Measurements from ENCODE around the gene HMGCLL1. TPM values are rescaled to one million over a fixed set of nuclear protein-coding genes. Genes with fewer than 3 reads are reported as not detected.

HMGCLL1 gene
- total RNA-seq, 1 donor from 2014 or later = 4.3 TPM

DNA sequence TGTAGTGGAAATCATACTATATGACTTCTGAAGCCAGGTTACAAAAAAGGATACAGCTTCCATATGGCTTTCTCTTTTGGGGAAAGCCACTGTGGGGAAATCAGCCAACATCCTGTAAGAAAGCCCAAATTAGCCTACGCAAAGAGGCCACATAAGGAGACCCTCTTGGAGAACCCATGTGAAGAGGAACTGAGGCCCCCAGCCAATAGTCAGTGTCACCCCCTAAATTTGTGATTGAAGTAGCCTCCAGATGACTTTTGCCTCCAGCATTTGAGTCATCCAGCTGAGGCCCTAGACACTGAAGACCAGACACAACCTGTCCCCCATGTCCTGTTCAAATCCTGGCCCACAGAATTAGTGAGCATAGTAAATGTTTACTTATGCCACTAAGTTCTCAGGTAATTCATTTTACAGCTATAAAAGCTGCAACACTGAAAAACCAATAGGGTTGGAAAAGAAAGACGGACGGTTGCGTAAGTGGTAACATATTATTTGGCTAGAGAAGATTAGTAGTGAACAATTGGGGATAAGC is 60.4 kb downstream of the HMGCLL1 start:
- no peaks in the 10 kb centered on the region for H3K27me3 ChIP-seq (ENCODE audit: low read depth)
- intact Hi-C loops (cut with DNase I) = no loop called here
- DNase-seq (no peak), ATAC-seq (no peak)
- no peaks in the 10 kb centered on the region for H3K4me1 ChIP-seq
- TF ChIP-seq, protein P1, sequence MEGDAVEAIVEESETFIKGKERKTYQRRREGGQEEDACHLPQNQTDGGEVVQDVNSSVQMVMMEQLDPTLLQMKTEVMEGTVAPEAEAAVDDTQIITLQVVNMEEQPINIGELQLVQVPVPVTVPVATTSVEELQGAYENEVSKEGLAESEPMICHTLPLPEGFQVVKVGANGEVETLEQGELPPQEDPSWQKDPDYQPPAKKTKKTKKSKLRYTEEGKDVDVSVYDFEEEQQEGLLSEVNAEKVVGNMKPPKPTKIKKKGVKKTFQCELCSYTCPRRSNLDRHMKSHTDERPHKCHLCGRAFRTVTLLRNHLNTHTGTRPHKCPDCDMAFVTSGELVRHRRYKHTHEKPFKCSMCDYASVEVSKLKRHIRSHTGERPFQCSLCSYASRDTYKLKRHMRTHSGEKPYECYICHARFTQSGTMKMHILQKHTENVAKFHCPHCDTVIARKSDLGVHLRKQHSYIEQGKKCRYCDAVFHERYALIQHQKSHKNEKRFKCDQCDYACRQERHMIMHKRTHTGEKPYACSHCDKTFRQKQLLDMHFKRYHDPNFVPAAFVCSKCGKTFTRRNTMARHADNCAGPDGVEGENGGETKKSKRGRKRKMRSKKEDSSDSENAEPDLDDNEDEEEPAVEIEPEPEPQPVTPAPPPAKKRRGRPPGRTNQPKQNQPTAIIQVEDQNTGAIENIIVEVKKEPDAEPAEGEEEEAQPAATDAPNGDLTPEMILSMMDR (IDR thresholded peaks at IDR 0.05) = no peak
- no peaks in the 10 kb centered on the region for H3K36me3 ChIP-seq
- no peaks in the 10 kb centered on the region for H3K9me3 ChIP-seq
- H3K27ac ChIP-seq = no peak overlapping the region
- H3K4me3 ChIP-seq = no peak overlapping the region

- Histone ChIP-seq H3K4me3 (no peak overlapping the region), H3K36me3 (no peaks in the 10 kb centered on the region), H3K27ac (no peak overlapping the region), H3K27me3 (ENCODE audit: low read depth) (no peaks in the 10 kb centered on the region), H3K9me3 (no peaks in the 10 kb centered on the region), H3K4me1 (no peaks in the 10 kb centered on the region)
- ATAC-seq (no peak), DNase-seq (no peak)
- TF ChIP-seq, protein P1 (IDR thresholded peaks at IDR 0.05) = no peak
- intact Hi-C loops (cut with DNase I) = no loop called here
Observed at GRCh38 chr6:55516736-55517135, 62.3 kb downstream of the HMGCLL1 start.

- Histone ChIP-seq H3K27me3 (ENCODE audit: low read depth) (no peaks in the 10 kb centered on the region), H3K4me3 (no peak overlapping the region), H3K27ac (no peak overlapping the region), H3K4me1 (no peaks in the 10 kb centered on the region), H3K9me3 (no peaks in the 10 kb centered on the region), H3K36me3 (no peaks in the 10 kb centered on the region)
- ATAC-seq (no peak), DNase-seq (no peak)
- TF ChIP-seq, protein P1 (IDR thresholded peaks at IDR 0.05) = no peak
- intact Hi-C loops (cut with DNase I) = no loop called here
Observed at GRCh38 chr6:55512904-55513303, 66.1 kb downstream of the HMGCLL1 start.

GRCh38 chr6:55511122-55511800 is 67.7 kb downstream of the HMGCLL1 start:
- Histone ChIP-seq H3K27ac (no peak overlapping the region), H3K4me3 (no peak overlapping the region), H3K27me3 (ENCODE audit: low read depth) (no peaks in the 10 kb centered on the region), H3K9me3 (no peaks in the 10 kb centered on the region), H3K36me3 (no peaks in the 10 kb centered on the region), H3K4me1 (no peaks in the 10 kb centered on the region)
- TF ChIP-seq, protein P1 (IDR thresholded peaks at IDR 0.05) = no peak
- DNase-seq (no peak), ATAC-seq (no peak)
- intact Hi-C loops (cut with DNase I) = no loop called here

GRCh38 chr6:55499591-55499990 is 79.4 kb downstream of the HMGCLL1 start:
- intact Hi-C loops (cut with DNase I) = no loop called here
- Histone ChIP-seq H3K27ac (no peak overlapping the region), H3K4me1 (no peaks in the 10 kb centered on the region), H3K27me3 (ENCODE audit: low read depth) (no peaks in the 10 kb centered on the region), H3K4me3 (no peak overlapping the region), H3K9me3 (no peaks in the 10 kb centered on the region), H3K36me3 (no peaks in the 10 kb centered on the region)
- no peak for DNase-seq
- no peak for ATAC-seq
- TF ChIP-seq, protein P1 (IDR thresholded peaks at IDR 0.05) = no peak
